Suprapubic skin (tissue), 4 donors: ENCODE results near the gene ZNF652.

ENCODE experiments used
- EP300 ChIP-seq: sonication (generic); formaldehyde crosslinking; IDR thresholded peaks from one replicate; pipeline ENCODE4 v1.6.1; 2017; ENCODE audit warnings: antibody characterized with exemption
- POLR2AphosphoS5 ChIP-seq, 3 donors: sonication (generic); formaldehyde crosslinking; IDR thresholded peaks; one replicate each; pipeline ENCODE4 v1.6.1; 2017; ENCODE audit warnings: antibody characterized with exemption in 3 of 3
- TF ChIP-seq, protein P1 (sequence below), 2 donors: fragments of 200-600 bp in 1 of 2; fragments of 450-650 bp in 1 of 2; sonication (generic) in 1 of 2; IDR thresholded peaks; one replicate each; pipeline ENCODE4 v1.5.1; 2016 to 2019; ENCODE audit warnings: antibody characterized with exemption in 2 of 2, mild to moderate bottlenecking in 1 of 2, moderate library complexity in 1 of 2

DNA sequence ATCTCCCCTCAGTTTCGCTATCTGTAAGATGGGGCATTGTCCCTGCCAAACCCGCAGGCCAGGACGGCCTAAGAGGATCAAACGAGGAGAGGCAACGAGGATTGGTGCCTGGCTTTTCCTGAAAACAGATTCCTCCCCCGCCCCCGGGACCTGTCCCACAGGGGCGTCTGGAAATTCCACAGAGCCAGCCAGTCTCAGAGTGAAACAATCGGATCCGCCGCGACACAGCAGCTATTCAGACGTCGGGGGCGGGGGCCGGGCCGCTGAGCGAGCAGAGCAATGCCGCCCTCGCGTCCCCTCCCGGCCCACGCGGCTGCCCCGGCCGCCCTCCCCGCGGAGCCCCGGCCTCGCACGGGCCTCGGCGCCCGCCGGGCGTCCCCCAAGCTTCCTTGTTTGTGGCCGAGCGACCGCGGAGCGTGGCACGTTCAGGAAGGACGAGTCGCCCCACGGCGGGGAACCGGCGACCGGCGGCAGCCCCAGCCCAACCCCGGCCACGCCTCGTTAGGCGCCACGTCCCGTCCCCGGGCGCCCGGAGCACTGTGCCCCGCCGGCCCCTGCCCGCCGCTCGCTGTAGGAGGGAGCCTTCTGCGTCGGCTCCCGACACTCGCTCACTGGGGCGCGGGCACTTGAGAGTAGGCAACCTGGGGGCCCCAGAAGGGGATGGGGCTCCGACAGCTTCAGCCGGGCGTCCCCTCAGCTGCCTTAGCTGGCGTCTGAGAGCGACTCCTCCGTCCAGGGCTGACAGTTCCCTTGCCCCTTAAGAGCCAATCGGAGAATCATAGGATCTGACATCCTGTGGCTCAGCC lies 101.8 kb downstream of the ZNF652 start:
- TF ChIP-seq, protein P1, sequence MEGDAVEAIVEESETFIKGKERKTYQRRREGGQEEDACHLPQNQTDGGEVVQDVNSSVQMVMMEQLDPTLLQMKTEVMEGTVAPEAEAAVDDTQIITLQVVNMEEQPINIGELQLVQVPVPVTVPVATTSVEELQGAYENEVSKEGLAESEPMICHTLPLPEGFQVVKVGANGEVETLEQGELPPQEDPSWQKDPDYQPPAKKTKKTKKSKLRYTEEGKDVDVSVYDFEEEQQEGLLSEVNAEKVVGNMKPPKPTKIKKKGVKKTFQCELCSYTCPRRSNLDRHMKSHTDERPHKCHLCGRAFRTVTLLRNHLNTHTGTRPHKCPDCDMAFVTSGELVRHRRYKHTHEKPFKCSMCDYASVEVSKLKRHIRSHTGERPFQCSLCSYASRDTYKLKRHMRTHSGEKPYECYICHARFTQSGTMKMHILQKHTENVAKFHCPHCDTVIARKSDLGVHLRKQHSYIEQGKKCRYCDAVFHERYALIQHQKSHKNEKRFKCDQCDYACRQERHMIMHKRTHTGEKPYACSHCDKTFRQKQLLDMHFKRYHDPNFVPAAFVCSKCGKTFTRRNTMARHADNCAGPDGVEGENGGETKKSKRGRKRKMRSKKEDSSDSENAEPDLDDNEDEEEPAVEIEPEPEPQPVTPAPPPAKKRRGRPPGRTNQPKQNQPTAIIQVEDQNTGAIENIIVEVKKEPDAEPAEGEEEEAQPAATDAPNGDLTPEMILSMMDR (IDR thresholded peaks at IDR 0.05), result no peak
- TF ChIP-seq POLR2AphosphoS5 (IDR thresholded peaks at IDR 0.05), result no peak
- no peak for TF ChIP-seq EP300
